HL-60 (cell line): ENCODE results near the gene LCOR.

ENCODE experiments used
- DNase-seq, 2 experiments: peaks; one replicate each; pipeline ENCODE4 v3.0.0-alpha.2; 2010 to 2020; ENCODE audit warnings: low read depth in 1 of 2, low spot score in 1 of 2
- H3K27ac ChIP-seq: fragments of 250-450 bp; sonication (Bioruptor Pico); replicated peaks from 2 replicates; pipeline ENCODE4 v1.5.1; 2020; ENCODE audit warnings: mild to moderate bottlenecking, moderate library complexity
- H3K27me3 ChIP-seq: fragments of 250-450 bp; sonication (Bioruptor Pico); 2 replicates; pipeline ENCODE4 v1.5.1; 2021; ENCODE audit warnings: mild to moderate bottlenecking, moderate library complexity; ENCODE audit not compliant: insufficient read depth, poor library complexity, severe bottlenecking
- H3K4me3 ChIP-seq: replicated peaks from 2 replicates; pipeline ENCODE4 v1.5.1; 2011; ENCODE audit warnings: mild to moderate bottlenecking, control low read depth, low read length; ENCODE audit not compliant: insufficient read depth
- GABPA ChIP-seq: IDR thresholded peaks from 2 replicates; pipeline ENCODE4 v1.6.1; 2012; ENCODE audit warnings: low read depth
- POLR2AphosphoS5 ChIP-seq: IDR thresholded peaks from 2 replicates; pipeline ENCODE4 v1.6.1; 2012; ENCODE audit warnings: low read depth
- SPI1 ChIP-seq: IDR thresholded peaks from 2 replicates; pipeline ENCODE4 v1.6.1; 2012; ENCODE audit warnings: low read depth, mild to moderate bottlenecking, borderline replicate concordance
- TF ChIP-seq, protein P1 (sequence below): IDR thresholded peaks from one replicate; pipeline ENCODE4 v1.5.1; 2011; ENCODE audit warnings: low read length, control low read depth, inconsistent platforms; ENCODE audit not compliant: insufficient read depth
- TF ChIP-seq, protein P2 (sequence below): IDR thresholded peaks from 2 replicates; pipeline ENCODE4 v1.6.1; 2012; ENCODE audit warnings: low read depth; ENCODE audit not compliant: insufficient replicate concordance

LCOR gene

DNA sequence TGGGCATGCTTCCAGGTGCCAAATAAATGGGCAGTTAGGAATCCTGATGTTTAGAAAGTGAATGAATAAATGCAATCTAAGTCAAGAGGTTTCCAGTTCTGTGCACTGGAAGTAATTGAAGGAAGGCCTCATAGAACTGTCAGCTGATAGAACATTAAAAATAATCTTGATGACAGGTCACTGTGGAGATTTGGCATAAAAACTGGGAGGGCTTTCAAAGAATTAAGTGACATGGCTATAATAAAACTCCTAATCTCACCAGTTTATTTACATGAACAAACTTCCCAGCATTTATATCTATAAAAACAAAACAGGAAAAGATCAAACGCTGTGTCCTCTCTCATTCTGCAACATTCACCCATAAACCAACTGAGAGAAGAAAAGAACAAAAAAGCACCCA is 183.1 kb downstream of the LCOR start:
- no peaks in the 10 kb centered on the region for H3K27me3 ChIP-seq
- DNase-seq, result no peak
- no peak overlapping the region for H3K27ac ChIP-seq
- H3K4me3 ChIP-seq, result no peak overlapping the region
- TF ChIP-seq GABPA (no peak), POLR2AphosphoS5 (no peak), SPI1 (no peak)
- TF ChIP-seq, protein P1, sequence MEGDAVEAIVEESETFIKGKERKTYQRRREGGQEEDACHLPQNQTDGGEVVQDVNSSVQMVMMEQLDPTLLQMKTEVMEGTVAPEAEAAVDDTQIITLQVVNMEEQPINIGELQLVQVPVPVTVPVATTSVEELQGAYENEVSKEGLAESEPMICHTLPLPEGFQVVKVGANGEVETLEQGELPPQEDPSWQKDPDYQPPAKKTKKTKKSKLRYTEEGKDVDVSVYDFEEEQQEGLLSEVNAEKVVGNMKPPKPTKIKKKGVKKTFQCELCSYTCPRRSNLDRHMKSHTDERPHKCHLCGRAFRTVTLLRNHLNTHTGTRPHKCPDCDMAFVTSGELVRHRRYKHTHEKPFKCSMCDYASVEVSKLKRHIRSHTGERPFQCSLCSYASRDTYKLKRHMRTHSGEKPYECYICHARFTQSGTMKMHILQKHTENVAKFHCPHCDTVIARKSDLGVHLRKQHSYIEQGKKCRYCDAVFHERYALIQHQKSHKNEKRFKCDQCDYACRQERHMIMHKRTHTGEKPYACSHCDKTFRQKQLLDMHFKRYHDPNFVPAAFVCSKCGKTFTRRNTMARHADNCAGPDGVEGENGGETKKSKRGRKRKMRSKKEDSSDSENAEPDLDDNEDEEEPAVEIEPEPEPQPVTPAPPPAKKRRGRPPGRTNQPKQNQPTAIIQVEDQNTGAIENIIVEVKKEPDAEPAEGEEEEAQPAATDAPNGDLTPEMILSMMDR, result no peak
- TF ChIP-seq, protein P2, sequence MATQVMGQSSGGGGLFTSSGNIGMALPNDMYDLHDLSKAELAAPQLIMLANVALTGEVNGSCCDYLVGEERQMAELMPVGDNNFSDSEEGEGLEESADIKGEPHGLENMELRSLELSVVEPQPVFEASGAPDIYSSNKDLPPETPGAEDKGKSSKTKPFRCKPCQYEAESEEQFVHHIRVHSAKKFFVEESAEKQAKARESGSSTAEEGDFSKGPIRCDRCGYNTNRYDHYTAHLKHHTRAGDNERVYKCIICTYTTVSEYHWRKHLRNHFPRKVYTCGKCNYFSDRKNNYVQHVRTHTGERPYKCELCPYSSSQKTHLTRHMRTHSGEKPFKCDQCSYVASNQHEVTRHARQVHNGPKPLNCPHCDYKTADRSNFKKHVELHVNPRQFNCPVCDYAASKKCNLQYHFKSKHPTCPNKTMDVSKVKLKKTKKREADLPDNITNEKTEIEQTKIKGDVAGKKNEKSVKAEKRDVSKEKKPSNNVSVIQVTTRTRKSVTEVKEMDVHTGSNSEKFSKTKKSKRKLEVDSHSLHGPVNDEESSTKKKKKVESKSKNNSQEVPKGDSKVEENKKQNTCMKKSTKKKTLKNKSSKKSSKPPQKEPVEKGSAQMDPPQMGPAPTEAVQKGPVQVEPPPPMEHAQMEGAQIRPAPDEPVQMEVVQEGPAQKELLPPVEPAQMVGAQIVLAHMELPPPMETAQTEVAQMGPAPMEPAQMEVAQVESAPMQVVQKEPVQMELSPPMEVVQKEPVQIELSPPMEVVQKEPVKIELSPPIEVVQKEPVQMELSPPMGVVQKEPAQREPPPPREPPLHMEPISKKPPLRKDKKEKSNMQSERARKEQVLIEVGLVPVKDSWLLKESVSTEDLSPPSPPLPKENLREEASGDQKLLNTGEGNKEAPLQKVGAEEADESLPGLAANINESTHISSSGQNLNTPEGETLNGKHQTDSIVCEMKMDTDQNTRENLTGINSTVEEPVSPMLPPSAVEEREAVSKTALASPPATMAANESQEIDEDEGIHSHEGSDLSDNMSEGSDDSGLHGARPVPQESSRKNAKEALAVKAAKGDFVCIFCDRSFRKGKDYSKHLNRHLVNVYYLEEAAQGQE, result no peak

DNA sequence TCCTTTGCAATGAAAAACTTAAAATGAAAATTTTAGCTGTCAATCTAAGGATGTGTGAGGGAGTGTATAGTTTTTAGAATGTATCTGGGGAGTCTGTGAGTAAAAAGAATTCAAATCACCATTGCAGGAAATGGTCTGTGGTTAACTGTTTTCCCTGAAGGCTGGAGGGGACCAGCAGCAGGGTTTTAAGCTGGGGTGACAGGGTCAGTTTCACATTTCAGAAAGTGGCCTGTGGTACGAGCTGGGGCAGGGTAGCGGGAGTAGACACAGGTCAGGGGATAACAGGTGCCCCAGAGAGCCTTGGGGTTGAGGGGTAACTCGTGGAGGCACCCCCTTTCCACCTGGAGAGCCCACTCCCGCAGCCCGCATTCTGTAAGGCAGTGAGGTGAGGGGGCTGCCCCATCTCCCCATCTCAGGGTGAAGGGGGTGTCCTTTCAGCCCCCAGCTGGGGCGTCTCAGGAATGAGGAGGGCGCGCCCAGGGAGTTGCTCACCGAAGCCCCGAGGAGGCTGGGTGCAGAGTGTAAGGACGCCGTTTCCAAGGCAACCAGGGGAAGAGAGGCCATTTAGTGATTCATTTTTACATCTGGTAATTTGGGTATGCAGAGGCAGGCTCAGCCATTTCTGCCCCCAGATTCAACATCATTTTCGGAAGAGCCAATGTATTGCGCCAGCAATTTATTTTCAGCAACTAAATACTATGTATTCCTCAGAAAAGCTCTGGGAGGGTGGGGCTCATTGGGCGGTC is 184.8 kb downstream of the LCOR start:
- H3K27me3 ChIP-seq, result no peaks in the 10 kb centered on the region
- DNase-seq, result no peak
- H3K4me3 ChIP-seq, result no peak overlapping the region
- H3K27ac ChIP-seq, result no peak overlapping the region
- TF ChIP-seq, protein P2, result no peak
- TF ChIP-seq SPI1 (no peak), GABPA (no peak), POLR2AphosphoS5 (no peak)
- TF ChIP-seq, protein P1, result no peak

DNA sequence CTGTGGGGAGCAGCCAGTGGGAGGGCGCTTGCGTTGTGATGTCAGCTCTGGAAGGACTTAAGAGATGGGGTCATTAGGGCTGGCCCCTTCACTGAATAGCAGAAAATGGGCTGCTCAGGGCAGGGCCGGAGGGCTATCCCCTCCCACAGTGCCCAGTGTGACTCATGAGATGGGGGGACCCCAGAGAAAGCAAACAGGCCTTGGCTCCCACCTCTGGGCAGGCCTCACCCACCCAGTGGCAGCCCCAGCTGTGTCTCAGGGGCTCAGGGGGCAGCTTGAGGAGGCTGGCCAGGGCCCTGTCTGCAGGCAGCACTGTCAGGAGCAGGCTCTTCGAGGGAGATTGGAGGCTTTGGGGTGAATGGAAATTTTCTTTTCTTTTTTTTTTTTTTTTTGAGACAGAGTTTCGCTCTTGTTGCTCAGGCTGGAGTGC is 185.4 kb downstream of the LCOR start:
- TF ChIP-seq, protein P2, result no peak
- TF ChIP-seq GABPA, result no peak
- TF ChIP-seq, protein P1, result no peak
- TF ChIP-seq SPI1, result no peak
- no peak for TF ChIP-seq POLR2AphosphoS5
- Histone ChIP-seq H3K27me3 (no peaks in the 10 kb centered on the region), H3K4me3 (no peak overlapping the region), H3K27ac (no peak overlapping the region)
- DNase-seq, result no peak
